B cell (primary cell): ENCODE data around the gene SMG7. TPM values are rescaled to one million over a fixed set of nuclear protein-coding genes. Genes with fewer than 3 reads are reported as not detected.

Experiments
- ATAC-seq: fragments of 200-7000 bp; cut with Tn5 transposase; one replicate; pipeline ENCODE4 v1.10.0; 2021; ENCODE audit warnings: low read depth, mild to moderate bottlenecking, moderate number of reproducible peaks, moderate library complexity
- CTCF ChIA-PET: fragments of 350-600 bp; sonication (Branson Sonifier 250); formaldehyde crosslinking; loops from one replicate; lab custom pipeline; 2021; ENCODE audit warnings: antibody characterized with exemption, inconsistent platforms; lab: Charles Lee
- POLR2A ChIA-PET: fragments of 350-600 bp; sonication (Branson Sonifier 250); formaldehyde crosslinking; loops from one replicate; lab custom pipeline; 2021; ENCODE audit warnings: antibody characterized with exemption; lab: Charles Lee
- DNase-seq: peaks from one replicate; pipeline ENCODE4 v3.0.0; 2013
- H2AFZ ChIP-seq: 2 replicates; pipeline ENCODE4 v1.6.1; 2012; ENCODE audit warnings: mild to moderate bottlenecking, low read depth, low read length; ENCODE audit not compliant: insufficient read depth, poor library complexity, severe bottlenecking
- H3K27ac ChIP-seq, 2 donors: 1 replicate in 1 of 2; 2 replicates in 1 of 2; pipeline ENCODE4 v1.5.1; 2012 to 2013; ENCODE audit warnings: low read length in 2 of 2, mild to moderate bottlenecking in 2 of 2, moderate library complexity in 1 of 2
- H3K27me3 ChIP-seq, 4 experiments: fragments of 200-600 bp in 1 of 4; sonication (generic) in 1 of 4; replicated peaks in 1 of 4; 1 replicate in 2 of 4; 2 replicates in 2 of 4; pipeline versions ENCODE4 v1.6.1 to v1.7.0; 2013 to 2016; ENCODE audit warnings: low read length in 3 of 4, mild to moderate bottlenecking in 2 of 4, mixed read lengths in 1 of 4, moderate library complexity in 1 of 4; ENCODE audit not compliant: insufficient read depth in 4 of 4, control insufficient read depth in 3 of 4; ENCODE audit errors: control extremely low read depth in 1 of 4
- H3K36me3 ChIP-seq, 2 experiments: replicated peaks in 1 of 2; 1 replicate in 1 of 2; 2 replicates in 1 of 2; pipeline versions ENCODE4 v1.6.1 to v1.7.1; 2013; ENCODE audit warnings: low read length in 1 of 2; ENCODE audit not compliant: insufficient read depth in 2 of 2, control insufficient read depth in 1 of 2; ENCODE audit errors: control extremely low read depth in 1 of 2, extremely low read depth in 1 of 2
- H3K4me1 ChIP-seq, 2 donors: fragments of 200-600 bp in 1 of 2; sonication (generic) in 1 of 2; 1 replicate in 1 of 2; 2 replicates in 1 of 2; pipeline versions ENCODE4 v1.5.1 to v1.6.1; 2013 to 2017; ENCODE audit warnings: low read length in 2 of 2; ENCODE audit not compliant: control insufficient read depth in 2 of 2, insufficient read depth in 2 of 2
- H3K4me2 ChIP-seq: replicated peaks from 2 replicates; pipeline ENCODE3; 2012; ENCODE audit warnings: mild to moderate bottlenecking, low read depth, low read length; ENCODE audit not compliant: poor library complexity, severe bottlenecking
- H3K4me3 ChIP-seq, 5 experiments: fragments of 200-600 bp in 1 of 5; sonication (generic) in 1 of 5; 1 replicate in 3 of 5; 2 replicates in 2 of 5; pipeline versions ENCODE4 v1.5.1 to v1.7.0; 2011 to 2016; ENCODE audit warnings: low read length in 4 of 5, mild to moderate bottlenecking in 4 of 5, low read depth in 2 of 5, control low read depth in 1 of 5, moderate library complexity in 1 of 5; ENCODE audit not compliant: insufficient read depth in 1 of 5; ENCODE audit errors: control extremely low read depth in 1 of 5, extremely low read depth in 1 of 5
- H3K79me2 ChIP-seq: fragments of 200-600 bp; sonication (generic); one replicate; pipeline ENCODE4 v1.6.0; 2016; ENCODE audit warnings: low read length; ENCODE audit not compliant: control insufficient read depth, insufficient read depth
- H3K9ac ChIP-seq: fragments of 200-600 bp; sonication (generic); 2 replicates; pipeline ENCODE4 v1.6.1; 2017; ENCODE audit warnings: mild to moderate bottlenecking, low read length, moderate library complexity
- H3K9me3 ChIP-seq, 3 donors: one replicate each; pipeline versions ENCODE4 v1.6.1 to v1.7.1; 2013; ENCODE audit warnings: low read length in 2 of 3; ENCODE audit not compliant: control insufficient read depth in 2 of 3, insufficient read depth in 1 of 3; ENCODE audit errors: control extremely low read depth in 1 of 3
- H4K20me1 ChIP-seq: 2 replicates; pipeline ENCODE4 v1.6.0; 2012; ENCODE audit warnings: mild to moderate bottlenecking, low read length; ENCODE audit not compliant: insufficient read depth, control insufficient read depth, poor library complexity, severe bottlenecking
- H3K27ac Mint-ChIP-seq: one replicate; pipeline ENCODE4 v1.8.0; 2021; ENCODE audit warnings: mixed read lengths
- H3K27me3 Mint-ChIP-seq: one replicate; pipeline ENCODE4 v1.8.0; 2021; ENCODE audit warnings: mixed read lengths
- H3K4me1 Mint-ChIP-seq: one replicate; pipeline ENCODE4 v1.8.0; 2021; ENCODE audit warnings: mixed read lengths
- H3K4me3 Mint-ChIP-seq: one replicate; pipeline ENCODE4 v1.8.0; 2021; ENCODE audit warnings: mixed read lengths
- H3K9me3 Mint-ChIP-seq: one replicate; pipeline ENCODE4 v1.8.0; 2022; ENCODE audit warnings: mixed read lengths; ENCODE audit not compliant: insufficient read depth
- CTCF ChIP-seq: fragments of 200-600 bp; IDR thresholded peaks from one replicate; pipeline ENCODE4 v1.8.0; 2022; ENCODE audit warnings: antibody characterized with exemption, mild to moderate bottlenecking
- EZH2 ChIP-seq: IDR thresholded peaks from 2 replicates; pipeline ENCODE4 v1.6.1; 2012; ENCODE audit warnings: borderline replicate concordance, low read depth, mild to moderate bottlenecking, moderate library complexity, low read length; ENCODE audit not compliant: insufficient read depth, poor library complexity, severe bottlenecking
- WGBS: methylation state at CpG from one replicate; pipeline ENCODE4 v1.1.5; 2013; ENCODE audit warnings: missing lambda C conversion rate; ENCODE audit not compliant: insufficient coverage; 5-methylcytosine and 5-hydroxymethylcytosine counted together
- intact Hi-C: fragments of 100-400 bp; cut with micrococcal nuclease; formaldehyde crosslinking; loops from one replicate; pipeline ENCODE4 v1.10.0; 2022
- polyA plus RNA-seq: library from polyadenylated mRNA; depleted of rRNA; stranded (reverse); fragments of >200 nt; gene quantifications from 2 replicates; pipeline ENCODE4 v1.2.3, GENCODE V29; 2012
- total RNA-seq, 2 donors: library from RNA; stranded (reverse); fragments of 120-200 nt in 1 of 2; gene quantifications; 1 replicate in 1 of 2; 2 replicates in 1 of 2; pipeline versions ENCODE4 v1.2.3 to v1.2.4, GENCODE V29; 2013 to 2022

SMG7 gene
- total and polyA plus RNA-seq, 2 donors (not counting 1 experiment from before 2014, with no cell fraction given) = 20.8 to 73.3 TPM

- H4K20me1 ChIP-seq = no peaks in the 10 kb centered on the region
- POLR2A ChIA-PET = no interaction called here
- no peaks in the 10 kb centered on the region for H3K27me3 ChIP-seq
- Mint-ChIP-seq H3K4me1 (peaks cover 14% of the 10 kb centered on the region), H3K4me3 (no peak overlapping the region), H3K9me3 (no peaks in the 10 kb centered on the region), H3K27me3 (no peaks in the 10 kb centered on the region), H3K27ac (no peak overlapping the region)
- no peak for TF ChIP-seq CTCF
- no peak for TF ChIP-seq EZH2
- H3K9ac ChIP-seq = no peak overlapping the region
- H3K4me1 ChIP-seq = peaks cover 8 to 10% of the 10 kb centered on the region in 2 donors
- H3K4me3 ChIP-seq = no peak overlapping the region
- H2AFZ ChIP-seq = no peak overlapping the region
- DNase-seq (no peak), ATAC-seq (no peak)
- H3K27ac ChIP-seq = no peak overlapping the region
- H3K79me2 ChIP-seq = no peaks in the 10 kb centered on the region
- H3K9me3 ChIP-seq = no peaks in the 10 kb centered on the region
- CTCF ChIA-PET = interaction anchor here (0.7 kb wide), 2 partner anchors 18 to 343 kb away, joined by 3 read pairs; partner anchors contain the start of gene NCF2
- H3K4me2 ChIP-seq = no peak overlapping the region
- intact Hi-C loops = no loop called here
- peaks cover 5 to 28% of the 10 kb centered on the region in 2 experiments for H3K36me3 ChIP-seq
- no CpG with 5 or more reads among the region's 1 CpG for WGBS
Measured at GRCh38 chr1:183572721-183573120, 100.4 kb downstream of the SMG7 start.

GRCh38 chr1:183575606-183576005 is 103.3 kb downstream of the SMG7 start:
- CTCF ChIA-PET = no interaction called here
- Mint-ChIP-seq H3K4me3 (no peak overlapping the region), H3K4me1 (peaks cover 10% of the 10 kb centered on the region), H3K27me3 (no peaks in the 10 kb centered on the region), H3K27ac (no peak overlapping the region), H3K9me3 (no peaks in the 10 kb centered on the region)
- no peak overlapping the region for H3K4me2 ChIP-seq
- no peaks in the 10 kb centered on the region for H3K9me3 ChIP-seq
- no peak overlapping the region for H3K9ac ChIP-seq
- no peak overlapping the region for H3K4me3 ChIP-seq
- POLR2A ChIA-PET = no interaction called here
- H3K27me3 ChIP-seq = no peaks in the 10 kb centered on the region
- H3K27ac ChIP-seq = no peak overlapping the region
- H3K36me3 ChIP-seq = peaks cover 5 to 22% of the 10 kb centered on the region in 2 experiments
- TF ChIP-seq CTCF = no peak
- no peak for TF ChIP-seq EZH2
- ATAC-seq = no peak
- 100% methylated on average over 3 of the region's 5 CpGs for WGBS
- H3K4me1 ChIP-seq = peaks cover 9 to 10% of the 10 kb centered on the region in 2 donors
- intact Hi-C loops = no loop called here
- no peak overlapping the region for H2AFZ ChIP-seq
- no peak for DNase-seq
- H3K79me2 ChIP-seq = no peaks in the 10 kb centered on the region
- H4K20me1 ChIP-seq = no peaks in the 10 kb centered on the region
